Measurements from ENCODE around the gene GPX2. TPM values are rescaled to one million over a fixed set of nuclear protein-coding genes. Genes with fewer than 3 reads are reported as not detected.

Gene GPX2
- total and polyA plus RNA-seq, 4 donors = 6.9 to 1,067 (median 325) TPM

DNA sequence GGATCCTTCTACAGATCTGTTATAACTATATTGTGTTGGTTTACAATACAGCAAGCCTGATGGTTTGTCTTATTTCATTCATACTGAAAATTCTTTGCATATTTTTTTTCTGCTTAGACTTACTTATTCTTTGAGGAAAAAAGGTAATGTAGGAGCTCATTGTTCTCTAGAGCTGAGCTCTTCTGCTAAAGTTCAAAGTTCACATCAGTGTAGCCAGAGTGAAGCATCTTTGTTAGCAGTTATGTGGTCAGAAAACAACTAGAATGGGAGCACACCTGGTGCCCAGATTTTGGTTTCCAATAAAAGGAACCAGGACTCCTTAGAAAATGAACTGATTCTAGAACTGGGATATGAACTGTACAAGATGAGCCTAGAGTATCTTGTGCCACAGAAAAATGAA is 10.3 kb downstream of the GPX2 start:
- peaks cover 8 to 28% (median 18%) of the 10 kb centered on the region in 4 donors for H3K36me3 ChIP-seq (ENCODE audit: control insufficient read depth in 4 of 4, insufficient read depth in 3 of 4, low read depth in 1 of 4, low read length in 3 of 4)
- TF ChIP-seq HNF4G (IDR thresholded peaks at IDR 0.05) = peak; percentile 13
- peak; percentile 24 to 42 for TF ChIP-seq HNF4A (conservative IDR thresholded peaks at IDR 0.05)
- TF ChIP-seq, protein P1, sequence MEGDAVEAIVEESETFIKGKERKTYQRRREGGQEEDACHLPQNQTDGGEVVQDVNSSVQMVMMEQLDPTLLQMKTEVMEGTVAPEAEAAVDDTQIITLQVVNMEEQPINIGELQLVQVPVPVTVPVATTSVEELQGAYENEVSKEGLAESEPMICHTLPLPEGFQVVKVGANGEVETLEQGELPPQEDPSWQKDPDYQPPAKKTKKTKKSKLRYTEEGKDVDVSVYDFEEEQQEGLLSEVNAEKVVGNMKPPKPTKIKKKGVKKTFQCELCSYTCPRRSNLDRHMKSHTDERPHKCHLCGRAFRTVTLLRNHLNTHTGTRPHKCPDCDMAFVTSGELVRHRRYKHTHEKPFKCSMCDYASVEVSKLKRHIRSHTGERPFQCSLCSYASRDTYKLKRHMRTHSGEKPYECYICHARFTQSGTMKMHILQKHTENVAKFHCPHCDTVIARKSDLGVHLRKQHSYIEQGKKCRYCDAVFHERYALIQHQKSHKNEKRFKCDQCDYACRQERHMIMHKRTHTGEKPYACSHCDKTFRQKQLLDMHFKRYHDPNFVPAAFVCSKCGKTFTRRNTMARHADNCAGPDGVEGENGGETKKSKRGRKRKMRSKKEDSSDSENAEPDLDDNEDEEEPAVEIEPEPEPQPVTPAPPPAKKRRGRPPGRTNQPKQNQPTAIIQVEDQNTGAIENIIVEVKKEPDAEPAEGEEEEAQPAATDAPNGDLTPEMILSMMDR (IDR thresholded peaks at IDR 0.05; ENCODE audit: low read depth, low read length, missing input control) = no peak
- TF ChIP-seq, protein P2, sequence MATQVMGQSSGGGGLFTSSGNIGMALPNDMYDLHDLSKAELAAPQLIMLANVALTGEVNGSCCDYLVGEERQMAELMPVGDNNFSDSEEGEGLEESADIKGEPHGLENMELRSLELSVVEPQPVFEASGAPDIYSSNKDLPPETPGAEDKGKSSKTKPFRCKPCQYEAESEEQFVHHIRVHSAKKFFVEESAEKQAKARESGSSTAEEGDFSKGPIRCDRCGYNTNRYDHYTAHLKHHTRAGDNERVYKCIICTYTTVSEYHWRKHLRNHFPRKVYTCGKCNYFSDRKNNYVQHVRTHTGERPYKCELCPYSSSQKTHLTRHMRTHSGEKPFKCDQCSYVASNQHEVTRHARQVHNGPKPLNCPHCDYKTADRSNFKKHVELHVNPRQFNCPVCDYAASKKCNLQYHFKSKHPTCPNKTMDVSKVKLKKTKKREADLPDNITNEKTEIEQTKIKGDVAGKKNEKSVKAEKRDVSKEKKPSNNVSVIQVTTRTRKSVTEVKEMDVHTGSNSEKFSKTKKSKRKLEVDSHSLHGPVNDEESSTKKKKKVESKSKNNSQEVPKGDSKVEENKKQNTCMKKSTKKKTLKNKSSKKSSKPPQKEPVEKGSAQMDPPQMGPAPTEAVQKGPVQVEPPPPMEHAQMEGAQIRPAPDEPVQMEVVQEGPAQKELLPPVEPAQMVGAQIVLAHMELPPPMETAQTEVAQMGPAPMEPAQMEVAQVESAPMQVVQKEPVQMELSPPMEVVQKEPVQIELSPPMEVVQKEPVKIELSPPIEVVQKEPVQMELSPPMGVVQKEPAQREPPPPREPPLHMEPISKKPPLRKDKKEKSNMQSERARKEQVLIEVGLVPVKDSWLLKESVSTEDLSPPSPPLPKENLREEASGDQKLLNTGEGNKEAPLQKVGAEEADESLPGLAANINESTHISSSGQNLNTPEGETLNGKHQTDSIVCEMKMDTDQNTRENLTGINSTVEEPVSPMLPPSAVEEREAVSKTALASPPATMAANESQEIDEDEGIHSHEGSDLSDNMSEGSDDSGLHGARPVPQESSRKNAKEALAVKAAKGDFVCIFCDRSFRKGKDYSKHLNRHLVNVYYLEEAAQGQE (IDR thresholded peaks at IDR 0.05) = no peak
- peaks cover 1 to 24% (median 15%) of the 10 kb centered on the region in 4 donors for H3K4me1 ChIP-seq (ENCODE audit: control insufficient read depth in 4 of 4, insufficient read depth in 4 of 4, low read length in 3 of 4)
- no peak for DNase-seq (ENCODE audit: low spot score)
- H3K9me3 ChIP-seq (ENCODE audit: control insufficient read depth in 4 of 4, low read length in 3 of 4) = no peaks in the 10 kb centered on the region
- H3K27me3 ChIP-seq (ENCODE audit: control insufficient read depth in 4 of 4, insufficient read depth in 4 of 4, low read length in 3 of 4) = no peaks in the 10 kb centered on the region
- H3K9ac ChIP-seq (ENCODE audit: low read depth in 1 of 2, low read length in 2 of 2) = no peak overlapping the region
- H3K4me3 ChIP-seq (ENCODE audit: low read depth in 1 of 3, low read length in 3 of 3) = no peak overlapping the region
- H3K27ac ChIP-seq (ENCODE audit: low read depth in 1 of 2, low read length in 2 of 2) = no peak overlapping the region

DNA sequence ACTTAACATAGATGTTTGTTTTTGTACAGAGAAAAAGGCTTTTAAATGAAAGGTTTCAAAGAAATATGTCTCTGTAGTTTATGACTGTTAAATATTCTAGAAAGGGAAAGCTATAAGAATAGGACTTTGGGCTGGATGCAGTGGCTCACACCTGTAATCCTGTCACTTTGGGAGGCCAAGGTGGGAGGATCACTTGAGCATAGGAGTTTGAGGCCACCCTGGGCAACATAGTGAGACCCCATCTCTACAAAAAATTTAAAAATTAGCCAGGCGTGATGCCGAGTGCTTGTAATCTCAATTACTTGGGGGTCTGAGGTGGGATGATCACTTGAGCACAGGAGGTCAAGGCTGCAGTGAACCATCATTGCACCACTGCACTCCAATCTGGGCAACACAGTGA is 11.4 kb downstream of the GPX2 start:
- H3K9ac ChIP-seq (ENCODE audit: low read depth in 1 of 2, low read length in 2 of 2) = no peak overlapping the region
- H3K27me3 ChIP-seq (ENCODE audit: control insufficient read depth in 4 of 4, insufficient read depth in 4 of 4, low read length in 3 of 4) = no peaks in the 10 kb centered on the region
- no peak for DNase-seq (ENCODE audit: low spot score)
- peaks cover 10 to 32% (median 22%) of the 10 kb centered on the region in 4 donors for H3K36me3 ChIP-seq (ENCODE audit: control insufficient read depth in 4 of 4, insufficient read depth in 3 of 4, low read depth in 1 of 4, low read length in 3 of 4)
- no peak overlapping the region for H3K27ac ChIP-seq (ENCODE audit: low read depth in 1 of 2, low read length in 2 of 2)
- peaks cover 1 to 19% (median 14%) of the 10 kb centered on the region in 4 donors for H3K4me1 ChIP-seq (ENCODE audit: control insufficient read depth in 4 of 4, insufficient read depth in 4 of 4, low read length in 3 of 4)
- WGBS = 91% methylated on average over 2 of the region's 2 CpGs
- TF ChIP-seq HNF4A (conservative IDR thresholded peaks at IDR 0.05) (peak in 1 of 2 donors; percentile 33), FOXA1 (IDR thresholded peaks at IDR 0.05) (no peak)
- no peaks in the 10 kb centered on the region for H3K9me3 ChIP-seq (ENCODE audit: control insufficient read depth in 4 of 4, low read length in 3 of 4)
- no peak overlapping the region for H3K4me3 ChIP-seq (ENCODE audit: low read depth in 1 of 3, low read length in 3 of 3)

DNA sequence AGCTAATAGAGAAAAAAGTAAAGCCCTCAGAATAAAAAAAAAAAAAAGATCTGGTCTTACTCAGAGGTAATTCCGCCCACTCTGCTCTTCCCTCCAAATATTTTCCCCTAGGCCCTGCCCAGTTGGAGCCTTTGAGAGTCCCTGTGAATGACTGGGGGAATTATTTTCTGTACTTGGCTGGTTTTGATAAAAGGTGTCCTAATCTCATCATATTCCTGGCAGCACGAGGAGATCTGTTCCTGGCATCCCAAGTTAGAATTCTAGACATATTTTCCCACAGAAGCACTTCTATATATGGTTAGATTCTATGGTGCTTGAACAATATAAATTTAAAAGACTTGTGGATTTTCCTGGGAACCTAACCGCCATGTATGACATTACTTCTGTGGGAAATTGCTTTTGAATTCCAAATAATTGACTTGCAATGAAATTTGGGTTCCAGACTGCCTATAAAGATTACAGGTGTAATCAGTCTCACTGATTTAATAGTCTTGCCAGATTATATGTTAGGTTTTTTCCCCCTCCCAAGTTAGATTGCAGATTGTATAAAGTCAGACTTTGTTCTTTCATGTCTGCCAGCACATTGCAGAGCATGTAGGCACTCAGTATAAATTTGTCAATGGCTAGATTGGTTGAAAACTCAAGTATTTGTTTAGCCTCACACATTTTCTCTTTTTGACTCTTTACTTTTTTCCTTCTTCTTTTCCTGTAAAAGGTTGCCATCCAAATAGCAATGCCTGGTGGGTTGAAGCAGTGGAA is 12.3 kb downstream of the GPX2 start:
- Histone ChIP-seq H3K36me3 (ENCODE audit: control insufficient read depth in 4 of 4, insufficient read depth in 3 of 4, low read depth in 1 of 4, low read length in 3 of 4) (peaks cover 10 to 33% (median 23%) of the 10 kb centered on the region in 4 donors), H3K9ac (ENCODE audit: low read depth in 1 of 2, low read length in 2 of 2) (no peak overlapping the region), H3K4me1 (ENCODE audit: control insufficient read depth in 4 of 4, insufficient read depth in 4 of 4, low read length in 3 of 4) (peaks cover 1 to 19% (median 12%) of the 10 kb centered on the region in 4 donors), H3K9me3 (ENCODE audit: control insufficient read depth in 4 of 4, low read length in 3 of 4) (no peaks in the 10 kb centered on the region), H3K4me3 (ENCODE audit: low read depth in 1 of 3, low read length in 3 of 3) (no peak overlapping the region), H3K27ac (ENCODE audit: low read depth in 1 of 2, low read length in 2 of 2) (no peak overlapping the region), H3K27me3 (ENCODE audit: control insufficient read depth in 4 of 4, insufficient read depth in 4 of 4, low read length in 3 of 4) (no peaks in the 10 kb centered on the region)
- DNase-seq (ENCODE audit: low spot score) = no peak
- WGBS = 80% methylated on average over 3 of the region's 3 CpGs
- TF ChIP-seq, protein P1 (IDR thresholded peaks at IDR 0.05; ENCODE audit: low read depth, low read length, missing input control) = no peak
- TF ChIP-seq FOXA2 (IDR thresholded peaks at IDR 0.05) (no peak), JUND (IDR thresholded peaks at IDR 0.05) (no peak), HNF4A (conservative IDR thresholded peaks at IDR 0.05) (peak; percentile 50 to 56), GABPA (IDR thresholded peaks at IDR 0.05 in 1 of 2, conservative IDR thresholded peaks at IDR 0.05 in 1 of 2) (no peak)
